ENCODE measurements around the gene NIT1. TPM values are rescaled to one million over a fixed set of nuclear protein-coding genes. Genes with fewer than 3 reads are reported as not detected.

The NIT1 gene
- total and polyA plus RNA-seq, 9 of the 15 experiments (the other 6 are each of a cell fraction or from before 2014, with no cell fraction given), result 18.4 to 76.0 (median 33.7) TPM

DNA sequence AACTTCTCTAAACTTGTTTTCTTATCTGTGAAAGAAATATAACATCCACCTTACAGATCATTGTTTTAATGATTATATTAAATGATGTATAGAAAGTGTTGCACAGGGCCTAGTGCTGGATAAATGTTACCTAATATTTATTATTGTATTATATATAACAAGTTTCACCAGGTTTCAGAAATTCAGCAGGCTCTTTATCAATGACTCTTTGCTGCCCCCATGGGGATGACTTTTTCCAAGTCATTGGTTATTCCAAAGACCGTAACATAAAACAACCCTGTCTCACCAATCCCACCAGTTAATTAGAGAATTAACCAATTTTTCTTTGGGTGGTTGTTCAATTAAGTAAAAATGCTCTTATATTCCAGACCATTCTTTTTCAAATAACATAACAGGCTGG is 21.9 kb downstream of the NIT1 start (continued):
- TF ChIP-seq, protein P1, sequence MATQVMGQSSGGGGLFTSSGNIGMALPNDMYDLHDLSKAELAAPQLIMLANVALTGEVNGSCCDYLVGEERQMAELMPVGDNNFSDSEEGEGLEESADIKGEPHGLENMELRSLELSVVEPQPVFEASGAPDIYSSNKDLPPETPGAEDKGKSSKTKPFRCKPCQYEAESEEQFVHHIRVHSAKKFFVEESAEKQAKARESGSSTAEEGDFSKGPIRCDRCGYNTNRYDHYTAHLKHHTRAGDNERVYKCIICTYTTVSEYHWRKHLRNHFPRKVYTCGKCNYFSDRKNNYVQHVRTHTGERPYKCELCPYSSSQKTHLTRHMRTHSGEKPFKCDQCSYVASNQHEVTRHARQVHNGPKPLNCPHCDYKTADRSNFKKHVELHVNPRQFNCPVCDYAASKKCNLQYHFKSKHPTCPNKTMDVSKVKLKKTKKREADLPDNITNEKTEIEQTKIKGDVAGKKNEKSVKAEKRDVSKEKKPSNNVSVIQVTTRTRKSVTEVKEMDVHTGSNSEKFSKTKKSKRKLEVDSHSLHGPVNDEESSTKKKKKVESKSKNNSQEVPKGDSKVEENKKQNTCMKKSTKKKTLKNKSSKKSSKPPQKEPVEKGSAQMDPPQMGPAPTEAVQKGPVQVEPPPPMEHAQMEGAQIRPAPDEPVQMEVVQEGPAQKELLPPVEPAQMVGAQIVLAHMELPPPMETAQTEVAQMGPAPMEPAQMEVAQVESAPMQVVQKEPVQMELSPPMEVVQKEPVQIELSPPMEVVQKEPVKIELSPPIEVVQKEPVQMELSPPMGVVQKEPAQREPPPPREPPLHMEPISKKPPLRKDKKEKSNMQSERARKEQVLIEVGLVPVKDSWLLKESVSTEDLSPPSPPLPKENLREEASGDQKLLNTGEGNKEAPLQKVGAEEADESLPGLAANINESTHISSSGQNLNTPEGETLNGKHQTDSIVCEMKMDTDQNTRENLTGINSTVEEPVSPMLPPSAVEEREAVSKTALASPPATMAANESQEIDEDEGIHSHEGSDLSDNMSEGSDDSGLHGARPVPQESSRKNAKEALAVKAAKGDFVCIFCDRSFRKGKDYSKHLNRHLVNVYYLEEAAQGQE (IDR thresholded peaks at IDR 0.05; ENCODE audit: borderline replicate concordance), result peak; percentile 59; the same call in 1 of the 2 replicates
- TF ChIP-seq, protein P1 (CRISPR knock-in tag; IDR thresholded peaks at IDR 0.05; ENCODE audit: low read depth), result no peak
- TF ChIP-seq RAD21 (CRISPR knock-in tag; conservative IDR thresholded peaks at IDR 0.05 in 1 of 2, IDR thresholded peaks at IDR 0.05 in 1 of 2), result peak; percentile 65 to 75

All from K562 (cell line).